GM12874 (cell line): ENCODE measurements around the gene PRDM16.

Source experiments
- CTCF ChIP-seq: IDR thresholded peaks from 2 replicates; pipeline ENCODE4 v1.5.1; 2011; ENCODE audit warnings: low read depth, mild to moderate bottlenecking, control low read depth, low read length, moderate library complexity; ENCODE audit not compliant: insufficient read depth

The PRDM16 gene

DNA sequence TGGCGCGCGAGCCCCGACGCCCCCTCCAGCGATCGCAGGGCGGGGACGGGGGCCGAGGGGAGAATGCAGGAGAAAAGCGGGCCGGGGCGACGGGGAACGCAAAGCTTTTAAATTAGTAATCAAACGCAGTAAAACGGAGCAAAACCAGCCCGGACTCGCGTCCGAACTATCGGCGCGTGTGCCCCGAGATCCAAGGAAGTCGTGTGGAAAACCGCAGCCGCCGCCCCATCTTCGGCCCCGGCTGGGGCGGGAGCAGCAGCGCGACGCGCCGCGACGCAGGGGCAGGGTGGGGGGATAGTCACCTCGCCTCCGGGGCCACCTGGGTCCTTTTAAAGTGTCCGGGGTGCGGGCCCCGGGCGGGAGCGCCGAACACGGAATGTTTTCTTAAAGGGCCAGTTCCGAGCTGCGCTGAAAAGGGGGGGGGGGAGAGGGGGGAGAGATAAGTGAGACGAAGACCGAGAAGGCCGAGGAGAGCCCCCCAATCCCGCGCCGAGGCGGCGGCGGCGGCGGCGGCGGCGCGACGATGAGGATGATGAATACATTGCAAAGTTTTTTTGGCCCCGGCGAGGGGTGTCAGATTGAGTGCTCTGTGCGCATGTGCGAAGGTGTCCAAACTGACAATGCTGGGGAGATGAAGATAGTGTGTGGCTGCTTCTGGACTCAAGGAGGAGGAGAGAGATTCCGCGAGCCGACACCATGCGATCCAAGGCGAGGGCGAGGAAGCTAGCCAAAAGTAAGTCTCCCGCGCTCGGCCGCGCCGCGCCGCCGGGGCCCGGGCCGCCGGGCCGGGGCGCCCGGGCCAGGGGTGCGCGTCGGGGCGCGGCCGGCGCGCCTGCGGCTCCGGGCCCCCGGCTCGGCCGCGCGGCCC is at the start of gene PRDM16:
TSS of gene PRDM16 (plus strand) at position 640 of the 868 bp plus-strand sequence. CDS start at position 697, 57 bp downstream.
- no peak for TF ChIP-seq CTCF

- no peak for TF ChIP-seq CTCF
Measured at GRCh38 chr1:3019516-3020051, 49.4 kb upstream of the PRDM16 start.

GRCh38 chr1:3020263-3020909 is 48.6 kb upstream of the PRDM16 start:
- TF ChIP-seq CTCF, result no peak

DNA sequence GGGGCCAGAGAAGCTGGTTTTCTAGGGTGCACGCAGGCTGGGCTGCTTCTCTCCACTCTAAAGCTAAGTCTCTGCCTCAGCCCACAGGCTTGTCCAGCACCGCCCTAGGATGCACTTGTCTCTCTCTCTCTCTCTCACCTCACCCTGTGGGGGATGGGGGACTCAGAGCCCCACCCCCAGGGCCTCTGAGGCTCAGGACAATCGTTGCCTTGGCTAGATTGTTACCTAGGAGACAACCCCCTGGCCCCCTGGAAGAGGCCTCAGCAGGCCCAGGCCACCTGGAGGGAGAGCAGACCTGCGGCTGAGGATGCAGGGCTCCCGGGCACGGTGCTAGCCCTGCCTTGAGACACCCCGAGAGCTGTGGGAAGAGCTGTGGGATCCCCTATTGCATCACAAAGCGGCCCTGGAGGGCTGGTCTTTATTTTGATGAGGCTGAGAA is 47.8 kb upstream of the PRDM16 start, which contains the start of gene ACTRT2:
TSS of gene ACTRT2 (plus strand) at position 235 of the 439 bp plus-strand sequence. CDS start 220 bp downstream, outside the sequence.
- no peak for TF ChIP-seq CTCF

GRCh38 chr1:3021801-3022401 is 47.1 kb upstream of the PRDM16 start:
- TF ChIP-seq CTCF, result no peak

- TF ChIP-seq CTCF, result no peak
Measured at GRCh38 chr1:3022511-3022973, 46.5 kb upstream of the PRDM16 start.

- no peak for TF ChIP-seq CTCF
Measured at GRCh38 chr1:3022976-3023375, 46.0 kb upstream of the PRDM16 start.
